ENCODE results near the gene SRGAP2B.
"Not testable (repeated sequence)": the region's sequence is repeated elsewhere in the genome, so short reads cannot be mapped to it uniquely, and the experiment has no call there.

SRGAP2B gene

GRCh38 chr1:145041519-145041918, 53.6 kb downstream of the SRGAP2B start:
- H3K27ac ChIP-seq, result not testable (repeated sequence)

GRCh38 chr1:145036019-145036418, 59.1 kb downstream of the SRGAP2B start:
- H3K27ac ChIP-seq, result not testable (repeated sequence)

- not testable (repeated sequence) for H3K27ac ChIP-seq
Measured at GRCh38 chr1:145033523-145033922, 61.6 kb downstream of the SRGAP2B start.

GRCh38 chr1:145027251-145027650, 67.9 kb downstream of the SRGAP2B start:
- not testable (repeated sequence) for H3K27ac ChIP-seq

- not testable (repeated sequence) for H3K27ac ChIP-seq
Measured at GRCh38 chr1:145025286-145025685, 69.8 kb downstream of the SRGAP2B start.

- H3K27ac ChIP-seq, result not testable (repeated sequence)
Measured at GRCh38 chr1:145022259-145022658, 72.9 kb downstream of the SRGAP2B start.

GRCh38 chr1:145021749-145022148, 73.4 kb downstream of the SRGAP2B start:
- H3K27ac ChIP-seq, result not testable (repeated sequence)

GRCh38 chr1:145019709-145020108, 75.4 kb downstream of the SRGAP2B start:
- H3K27ac ChIP-seq, result not testable (repeated sequence)

- not testable (repeated sequence) for H3K27ac ChIP-seq
Measured at GRCh38 chr1:145017725-145018124, 77.4 kb downstream of the SRGAP2B start.

- H3K27ac ChIP-seq, result not testable (repeated sequence)
Measured at GRCh38 chr1:145016492-145016862, 78.7 kb downstream of the SRGAP2B start.

- H3K27ac ChIP-seq, result not testable (repeated sequence)
Measured at GRCh38 chr1:145015744-145016491, 79.2 kb downstream of the SRGAP2B start.

GRCh38 chr1:145013353-145013752, 81.8 kb downstream of the SRGAP2B start:
- H3K27ac ChIP-seq, result not testable (repeated sequence)

- not testable (repeated sequence) for H3K27ac ChIP-seq
Measured at GRCh38 chr1:145011811-145012210, 83.3 kb downstream of the SRGAP2B start.

GRCh38 chr1:145010580-145010979, 84.5 kb downstream of the SRGAP2B start:
- not testable (repeated sequence) for H3K27ac ChIP-seq

- not testable (repeated sequence) for H3K27ac ChIP-seq
Measured at GRCh38 chr1:145009928-145010327, 85.2 kb downstream of the SRGAP2B start.

- H3K27ac ChIP-seq, result not testable (repeated sequence)
Measured at GRCh38 chr1:145008388-145008787, 86.7 kb downstream of the SRGAP2B start.

- H3K27ac ChIP-seq, result not testable (repeated sequence)
Measured at GRCh38 chr1:145005142-145005541, 90.0 kb downstream of the SRGAP2B start.

- not testable (repeated sequence) for H3K27ac ChIP-seq
Measured at GRCh38 chr1:145001381-145001780, 93.7 kb downstream of the SRGAP2B start.

GRCh38 chr1:145000743-145001326, 94.3 kb downstream of the SRGAP2B start:
- not testable (repeated sequence) for H3K27ac ChIP-seq

GRCh38 chr1:145000074-145000742, 94.9 kb downstream of the SRGAP2B start:
- H3K27ac ChIP-seq, result not testable (repeated sequence)

- not testable (repeated sequence) for H3K27ac ChIP-seq
Measured at GRCh38 chr1:144998981-144999273, 96.2 kb downstream of the SRGAP2B start.

GRCh38 chr1:144998134-144998980, 96.8 kb downstream of the SRGAP2B start:
- H3K27ac ChIP-seq, result not testable (repeated sequence)
